SK-N-SH (cell line): Measurements from ENCODE around the gene TELO2. TPM values are rescaled to one million over a fixed set of nuclear protein-coding genes. Genes with fewer than 3 reads are reported as not detected.

Experiments
- CTCF ChIA-PET: fragments of 300-600, 350-600 bp; formaldehyde crosslinking; extraction: SDS; loops from one replicate; lab custom pipeline; 2021; lab: Yijun Ruan, JAX
- POLR2A ChIA-PET: fragments of 350-600 bp; sonication (Branson Sonifier 250); formaldehyde crosslinking; extraction: SDS; loops from one replicate; lab custom pipeline; 2020; ENCODE audit warnings: antibody characterized with exemption, inconsistent platforms; lab: Yijun Ruan, JAX
- DNase-seq: peaks from one replicate; pipeline ENCODE4 v3.0.0; 2012
- H2AFZ ChIP-seq: fragments of 200-600 bp; sonication (generic); 2 replicates; pipeline ENCODE4 v1.8.1; 2016; ENCODE audit warnings: antibody characterized with exemption, mild to moderate bottlenecking, low read depth
- H3F3A ChIP-seq: fragments of 200-600 bp; sonication (generic); replicated peaks from 2 replicates; pipeline ENCODE3; 2016; ENCODE audit warnings: antibody characterized with exemption, mild to moderate bottlenecking; ENCODE audit not compliant: insufficient read depth
- H3K27ac ChIP-seq, 2 experiments: fragments of 200-500 bp in 1 of 2; fragments of 200-600 bp in 1 of 2; sonication (Bioruptor generic) in 1 of 2; sonication (generic), shearing (Covaris generic) in 1 of 2; 2 replicates each; pipeline versions ENCODE4 v1.5.1 to v1.6.1; 2014 to 2016; ENCODE audit warnings: low read depth in 2 of 2, inconsistent platforms in 1 of 2, low read length in 1 of 2, mild to moderate bottlenecking in 1 of 2, mixed read lengths in 1 of 2
- H3K27me3 ChIP-seq: fragments of 200-600 bp; sonication (generic), shearing (Covaris generic); 2 replicates; pipeline ENCODE4 v1.6.1; 2016; ENCODE audit warnings: mixed run types; ENCODE audit not compliant: insufficient read depth
- H3K36me3 ChIP-seq, 2 experiments: fragments of 200-500 bp in 1 of 2; fragments of 200-600 bp in 1 of 2; sonication (Bioruptor generic) in 1 of 2; sonication (generic) in 1 of 2; replicated peaks in 1 of 2; 2 replicates each; pipeline versions ENCODE3 to v1.5.1; 2014 to 2016; ENCODE audit warnings: low read length in 1 of 2, mild to moderate bottlenecking in 1 of 2; ENCODE audit not compliant: insufficient read depth in 2 of 2, control insufficient read depth in 1 of 2
- H3K4me1 ChIP-seq, 2 experiments: fragments of 200-500 bp in 1 of 2; fragments of 200-600 bp in 1 of 2; sonication (Bioruptor generic) in 1 of 2; sonication (generic), shearing (Covaris generic) in 1 of 2; 2 replicates each; pipeline versions ENCODE4 v1.5.1 to v1.6.1; 2014 to 2016; ENCODE audit warnings: low read depth in 1 of 2, low read length in 1 of 2, mixed run types in 1 of 2; ENCODE audit not compliant: insufficient read depth in 2 of 2, control insufficient read depth in 1 of 2
- H3K4me2 ChIP-seq: fragments of 200-600 bp; sonication (generic), shearing (Covaris generic); 2 replicates; pipeline ENCODE4 v1.6.1; 2017; ENCODE audit warnings: mixed run types
- H3K4me3 ChIP-seq, 2 experiments: fragments of 200-500 bp in 1 of 2; fragments of 200-600 bp in 1 of 2; sonication (Bioruptor generic) in 1 of 2; sonication (generic), shearing (Covaris generic) in 1 of 2; 2 replicates each; pipeline versions ENCODE4 v1.5.1 to v1.8.1; 2014 to 2016; ENCODE audit warnings: low read depth in 2 of 2, inconsistent platforms in 1 of 2, low read length in 1 of 2, mild to moderate bottlenecking in 1 of 2, mixed read lengths in 1 of 2, moderate library complexity in 1 of 2
- H3K79me2 ChIP-seq: fragments of 200-600 bp; sonication (generic); 2 replicates; pipeline ENCODE4 v1.8.1; 2017; ENCODE audit warnings: mild to moderate bottlenecking; ENCODE audit not compliant: insufficient read depth
- H3K9ac ChIP-seq: fragments of 200-600 bp; sonication (generic); 2 replicates; pipeline ENCODE4 v1.6.1; 2017; ENCODE audit warnings: mixed run types
- H3K9me2 ChIP-seq: fragments of 200-600 bp; sonication (generic); 2 replicates; pipeline ENCODE4 v1.6.1; 2017; ENCODE audit warnings: mixed run types
- H3K9me3 ChIP-seq: fragments of 200-600 bp; sonication (generic); 2 replicates; pipeline ENCODE4 v1.6.1; 2017; ENCODE audit warnings: mixed run types, mild to moderate bottlenecking, moderate library complexity
- H4K20me1 ChIP-seq: fragments of 200-600 bp; sonication (generic); 2 replicates; pipeline ENCODE4 v1.6.1; 2017; ENCODE audit warnings: mild to moderate bottlenecking, mixed run types; ENCODE audit not compliant: insufficient read depth
- EP300 ChIP-seq, 2 experiments: IDR thresholded peaks; 2 replicates each; pipeline versions ENCODE4 v1.4.0 to v1.6.1; 2012; ENCODE audit warnings: borderline replicate concordance in 1 of 2, low read depth in 1 of 2, low read length in 1 of 2
- FOSL2 ChIP-seq: IDR thresholded peaks from 2 replicates; pipeline ENCODE4 v1.4.0; 2012; ENCODE audit warnings: low read depth, mild to moderate bottlenecking, moderate library complexity, borderline replicate concordance
- GATA2 ChIP-seq: sonication (generic); formaldehyde crosslinking; IDR thresholded peaks from 2 replicates; pipeline ENCODE4 v1.5.0; 2020; ENCODE audit warnings: mild to moderate bottlenecking, missing genetic modification reagents
- IRF3 ChIP-seq: fragments of 150-350 bp; IDR thresholded peaks from 2 replicates; pipeline ENCODE4 v1.6.1; 2016; ENCODE audit warnings: mild to moderate bottlenecking, low read depth, low read length
- JUND ChIP-seq: IDR thresholded peaks from 2 replicates; pipeline ENCODE4 v1.4.0; 2012
- MAX ChIP-seq: IDR thresholded peaks from 2 replicates; pipeline ENCODE4 v1.4.0; 2012; ENCODE audit warnings: low read depth
- NFIC ChIP-seq: IDR thresholded peaks from 2 replicates; pipeline ENCODE4 v1.4.0; 2012; ENCODE audit warnings: borderline replicate concordance
- NRF1 ChIP-seq: IDR thresholded peaks from 2 replicates; pipeline ENCODE4 v1.6.1; 2012; ENCODE audit warnings: low read depth, mild to moderate bottlenecking, low read length
- POLR2AphosphoS5 ChIP-seq: IDR thresholded peaks from 2 replicates; pipeline ENCODE4 v1.6.1; 2012; ENCODE audit warnings: low read depth, low read length
- RXRA ChIP-seq: IDR thresholded peaks from 2 replicates; pipeline ENCODE4 v1.4.0; 2012; ENCODE audit warnings: low read depth, mild to moderate bottlenecking, borderline replicate concordance
- TAF1 ChIP-seq: IDR thresholded peaks from 2 replicates; pipeline ENCODE4 v1.6.1; 2012; ENCODE audit warnings: low read depth, mild to moderate bottlenecking, low read length, moderate library complexity, borderline replicate concordance
- USF1 ChIP-seq: IDR thresholded peaks from 2 replicates; pipeline ENCODE4 v1.4.0; 2012; ENCODE audit warnings: low read depth, borderline replicate concordance
- ZBTB33 ChIP-seq: IDR thresholded peaks from 2 replicates; pipeline ENCODE4 v1.4.0; 2012; ENCODE audit warnings: low read depth, borderline replicate concordance
- WGBS: methylation state at CpG from one replicate; pipeline ENCODE4 v1.1.6; 2017; ENCODE audit warnings: low lambda C conversion rate; 5-methylcytosine and 5-hydroxymethylcytosine counted together
- polyA plus RNA-seq, 3 experiments: library from polyadenylated mRNA; depleted of rRNA; stranded (reverse); fragments of >200 nt; gene quantifications; 2 replicates each; pipeline ENCODE4 v1.2.3, GENCODE V29; 2012
- TF ChIP-seq, protein P1 (sequence below): IDR thresholded peaks from 2 replicates; pipeline ENCODE4; 2012

TELO2 gene
- polyA plus RNA-seq, 1 of the 3 experiments (the other 2 are of a cell fraction), result 24.2 TPM

GRCh38 chr16:1501630-1502029 lies 8.5 kb downstream of the TELO2 start:
- no peaks in the 10 kb centered on the region for H4K20me1 ChIP-seq
- H3K27ac ChIP-seq, result no peak overlapping the region
- H3K36me3 ChIP-seq, result peaks cover 0 to 48% of the 10 kb centered on the region in 2 experiments
- H3K79me2 ChIP-seq, result no peaks in the 10 kb centered on the region
- TF ChIP-seq MAX (no peak), IRF3 (no peak), NFIC (no peak), FOSL2 (no peak)
- no peaks in the 10 kb centered on the region for H3K4me1 ChIP-seq
- DNase-seq, result no peak
- no peaks in the 10 kb centered on the region for H3K27me3 ChIP-seq
- H3K4me3 ChIP-seq, result no peak overlapping the region
- H3K4me2 ChIP-seq, result no peak overlapping the region
- H2AFZ ChIP-seq, result no peak overlapping the region
- H3K9ac ChIP-seq, result no peak overlapping the region
- ChIA-PET POLR2A (no interaction called here), CTCF (no interaction called here)
- WGBS, result 93% methylated on average over 12 of the region's 23 CpGs
- H3F3A ChIP-seq, result no peaks in the 10 kb centered on the region
- no peaks in the 10 kb centered on the region for H3K9me3 ChIP-seq
- H3K9me2 ChIP-seq, result no peaks in the 10 kb centered on the region

DNA sequence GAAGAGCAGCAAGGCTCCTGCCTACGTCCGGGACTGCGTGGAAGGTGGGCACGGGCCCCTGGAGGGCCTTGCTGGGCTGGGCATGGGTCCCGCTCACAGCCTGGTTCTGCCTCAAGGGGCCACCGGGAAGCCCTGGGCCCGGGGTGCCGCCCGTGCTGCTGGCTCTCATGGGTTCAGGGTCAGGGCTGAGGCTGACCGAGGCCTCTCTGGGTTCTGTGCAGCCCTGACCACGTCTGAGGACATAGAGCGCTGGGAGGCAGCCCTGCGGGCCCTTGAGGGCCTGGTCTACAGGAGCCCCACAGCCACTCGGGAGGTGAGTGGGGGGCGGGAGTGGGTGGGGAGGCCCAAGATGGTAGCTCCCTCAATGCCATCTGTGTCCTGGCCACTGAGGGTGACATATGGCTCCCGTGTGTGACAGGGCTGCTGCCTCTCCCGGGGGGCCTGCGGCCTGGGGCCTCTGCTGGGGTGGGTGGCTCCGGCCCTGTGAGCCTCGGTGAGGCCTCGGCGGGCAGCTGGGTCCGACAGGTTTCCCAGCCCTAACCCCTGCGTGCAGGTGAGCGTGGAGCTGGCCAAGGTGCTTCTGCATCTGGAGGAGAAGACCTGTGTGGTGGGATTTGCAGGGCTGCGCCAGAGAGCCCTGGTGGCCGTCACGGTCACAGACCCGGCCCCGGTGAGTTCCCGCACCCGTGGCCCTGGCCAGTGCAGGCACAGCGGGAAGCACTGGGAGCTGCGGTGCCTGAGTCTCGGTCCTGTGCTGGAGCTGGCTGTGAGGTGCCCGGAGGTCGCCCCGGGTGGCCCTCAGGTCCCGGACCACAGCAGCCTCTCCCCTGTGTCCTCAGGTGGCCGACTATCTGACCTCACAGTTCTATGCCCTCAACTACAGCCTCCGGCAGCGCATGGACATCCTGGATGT lies 9.2 kb downstream of the TELO2 start:
- no peak for DNase-seq
- H4K20me1 ChIP-seq, result no peaks in the 10 kb centered on the region
- H3K9me2 ChIP-seq, result no peaks in the 10 kb centered on the region
- no peak overlapping the region for H3K27ac ChIP-seq
- peaks cover 0 to 43% of the 10 kb centered on the region in 2 experiments for H3K36me3 ChIP-seq
- no peaks in the 10 kb centered on the region for H3K4me1 ChIP-seq
- no peak overlapping the region for H3K4me2 ChIP-seq
- H3K9me3 ChIP-seq, result no peaks in the 10 kb centered on the region
- ChIA-PET CTCF (interaction anchor here (1.1 to 1.8 kb wide), 2 partner anchors 9 to 10 kb away, joined by 3 to 5 read pairs; partner anchors contain the start of gene TELO2), POLR2A (no interaction called here)
- H2AFZ ChIP-seq, result no peak overlapping the region
- no peak overlapping the region for H3K4me3 ChIP-seq
- TF ChIP-seq ZBTB33, result no peak
- no peak for TF ChIP-seq NRF1
- no peak for TF ChIP-seq MAX
- TF ChIP-seq TAF1, result no peak
- TF ChIP-seq USF1, result no peak
- no peak for TF ChIP-seq GATA2 (CRISPR knock-in tag)
- TF ChIP-seq EP300 (IDR thresholded peaks at IDR 0.05; ENCODE audit: borderline replicate concordance in 1 of 2, low read depth in 1 of 2, low read length in 1 of 2), result no peak
- no peak for TF ChIP-seq RXRA
- TF ChIP-seq, protein P1, sequence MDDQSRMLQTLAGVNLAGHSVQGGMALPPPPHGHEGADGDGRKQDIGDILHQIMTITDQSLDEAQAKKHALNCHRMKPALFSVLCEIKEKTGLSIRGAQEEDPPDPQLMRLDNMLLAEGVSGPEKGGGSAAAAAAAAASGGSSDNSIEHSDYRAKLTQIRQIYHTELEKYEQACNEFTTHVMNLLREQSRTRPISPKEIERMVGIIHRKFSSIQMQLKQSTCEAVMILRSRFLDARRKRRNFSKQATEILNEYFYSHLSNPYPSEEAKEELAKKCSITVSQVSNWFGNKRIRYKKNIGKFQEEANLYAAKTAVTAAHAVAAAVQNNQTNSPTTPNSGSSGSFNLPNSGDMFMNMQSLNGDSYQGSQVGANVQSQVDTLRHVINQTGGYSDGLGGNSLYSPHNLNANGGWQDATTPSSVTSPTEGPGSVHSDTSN, result no peak
- TF ChIP-seq JUND, result no peak
- no peak for TF ChIP-seq POLR2AphosphoS5
- no peaks in the 10 kb centered on the region for H3K27me3 ChIP-seq
- H3K79me2 ChIP-seq, result no peaks in the 10 kb centered on the region
- H3F3A ChIP-seq, result no peaks in the 10 kb centered on the region
- no peak overlapping the region for H3K9ac ChIP-seq
- WGBS, result 100% methylated on average over 14 of the region's 42 CpGs
